Measurements from ENCODE around the gene LRP1B.

Gene LRP1B

DNA sequence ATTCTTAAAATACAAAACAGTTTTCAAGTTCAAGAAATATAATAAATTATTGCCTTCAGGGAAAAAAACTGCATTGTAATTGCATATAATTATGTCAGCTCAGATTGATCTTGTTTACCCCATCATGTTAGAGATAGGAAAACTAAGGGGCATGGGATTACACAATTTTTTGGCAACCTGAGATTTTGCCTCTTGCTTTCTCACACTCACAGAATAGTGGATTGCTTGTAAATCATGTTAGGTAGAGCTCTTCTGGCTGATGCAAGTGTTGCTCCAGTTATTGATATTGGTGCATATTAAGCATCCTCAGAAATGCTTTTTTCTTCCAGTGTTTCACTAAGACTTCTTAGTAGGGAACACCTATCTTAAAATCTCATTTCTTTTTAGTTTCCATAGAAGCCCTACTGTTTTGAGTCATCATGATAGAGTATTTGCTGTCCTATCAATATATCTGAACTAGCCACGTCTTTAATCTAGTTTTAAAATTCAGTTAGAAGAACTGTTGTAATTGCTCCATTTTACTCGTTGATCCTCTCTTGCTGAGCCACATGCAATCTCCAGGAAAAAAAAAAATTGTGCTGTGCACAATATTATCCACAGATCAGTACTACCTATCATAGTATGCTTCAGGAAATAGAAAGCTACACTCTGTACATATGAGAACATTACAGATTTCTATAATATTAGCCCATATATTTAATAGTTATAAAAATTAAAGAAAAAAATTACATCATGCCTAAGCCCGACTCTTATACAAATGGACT, 393.1 kb downstream of the LRP1B start:
- no peak for DNase-seq

DNA sequence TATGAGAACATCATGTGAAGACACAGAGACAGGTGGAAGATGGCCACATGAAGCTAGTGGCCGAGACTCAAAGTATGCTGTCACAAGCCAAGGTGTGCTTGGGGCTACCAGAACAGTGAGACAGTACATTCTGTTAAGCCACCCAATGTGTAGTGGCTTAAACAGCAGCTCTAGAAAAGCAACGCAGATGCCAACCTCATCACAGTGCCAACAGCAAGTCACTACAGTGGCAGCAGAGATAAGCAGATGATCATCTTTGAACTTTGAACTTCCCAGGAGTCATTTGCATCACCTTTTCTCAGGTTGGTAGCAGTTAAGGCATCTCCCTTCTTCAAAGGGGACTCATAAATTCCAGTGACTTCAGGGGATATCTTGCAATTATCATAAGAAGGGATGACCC, 394.4 kb downstream of the LRP1B start:
- DNase-seq, result no peak

DNA sequence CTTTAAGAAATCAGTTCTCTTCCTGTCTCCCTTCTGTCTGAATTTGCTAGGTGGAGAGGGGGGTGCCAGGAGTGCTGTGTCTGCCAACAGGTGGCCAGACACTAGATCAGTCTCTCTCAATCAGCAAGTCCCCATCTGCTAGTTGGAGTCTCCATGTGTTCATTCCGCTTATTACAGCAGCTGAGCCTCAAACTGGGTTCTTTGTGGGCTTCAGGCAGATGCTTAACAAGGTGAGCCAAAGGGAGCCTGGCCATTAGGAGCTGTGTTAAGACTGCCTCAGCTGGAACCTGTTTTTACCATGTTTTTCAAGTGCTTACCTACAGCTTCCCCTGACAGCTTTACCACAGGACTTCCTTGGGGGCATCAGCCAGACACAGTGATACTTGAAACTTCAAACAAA, 401.9 kb downstream of the LRP1B start:
- DNase-seq, result no peak

DNA sequence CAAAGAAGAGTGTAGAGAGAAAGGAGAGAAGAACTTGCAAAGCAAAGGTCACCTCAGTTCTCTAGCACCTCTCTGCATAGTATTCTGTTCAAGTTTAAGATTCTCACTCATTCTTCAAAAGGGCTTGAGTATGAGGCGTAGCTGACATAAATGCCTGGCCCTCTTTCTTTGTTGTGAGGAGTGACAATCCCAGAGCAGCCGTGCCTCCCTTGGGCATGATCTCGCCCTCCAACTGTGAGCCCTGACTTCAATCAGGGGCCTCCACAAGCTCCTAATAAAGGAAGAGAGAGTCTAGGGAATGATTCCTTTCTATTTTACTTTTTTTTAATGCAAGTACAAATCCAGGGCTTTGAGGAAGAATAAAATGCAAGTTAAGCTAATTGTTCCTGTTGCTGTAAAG, 402.7 kb downstream of the LRP1B start:
- DNase-seq, result no peak

DNA sequence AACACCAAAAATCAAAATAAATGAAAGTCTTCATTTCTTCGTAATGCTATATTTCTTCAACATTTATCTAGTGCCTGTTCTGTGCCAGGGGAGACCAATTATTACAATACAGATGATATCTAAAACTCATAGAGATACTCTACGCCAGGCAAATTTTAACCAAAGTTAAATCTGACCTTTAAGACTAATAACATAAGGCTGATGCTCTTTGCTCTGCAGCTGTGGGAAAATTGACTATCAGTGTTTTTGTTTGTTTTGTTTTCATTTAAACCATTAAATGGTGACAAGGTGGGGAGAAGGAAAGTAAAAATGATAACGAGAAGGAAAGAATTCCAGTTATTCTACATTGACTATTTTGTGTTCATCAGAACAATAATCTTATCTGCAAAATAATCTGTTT, 406.4 kb downstream of the LRP1B start:
- DNase-seq, result no peak

- DNase-seq, result no peak
These were observed 407.0 kb downstream of the LRP1B start for GRCh38 chr2:141723814-141724213.

GRCh38 chr2:141720476-141720875, 410.3 kb downstream of the LRP1B start:
- no peak for DNase-seq

DNA sequence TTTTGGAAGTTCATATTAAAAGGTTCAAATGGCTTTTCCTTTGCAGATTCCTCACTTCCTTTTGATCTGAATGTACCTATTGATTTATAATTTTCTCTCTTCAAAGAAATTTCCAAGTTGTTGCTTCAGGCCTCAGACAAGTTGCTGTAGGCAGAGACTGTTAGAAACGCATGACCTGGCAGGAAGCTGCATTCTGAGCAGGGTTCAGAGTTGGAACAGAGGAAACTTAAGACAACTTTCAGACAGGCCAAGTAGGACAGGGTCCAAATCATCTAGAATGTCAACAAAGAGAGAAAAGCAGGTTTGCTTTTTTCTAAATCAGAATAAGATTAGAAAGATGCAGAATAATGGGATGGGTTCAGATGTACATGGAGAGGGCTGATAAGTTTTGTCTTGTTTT, 416.3 kb downstream of the LRP1B start:
- DNase-seq, result no peak

GRCh38 chr2:141711627-141712026, 419.2 kb downstream of the LRP1B start:
- no peak for DNase-seq

GRCh38 chr2:141710589-141711239, 420.1 kb downstream of the LRP1B start:
- no peak for DNase-seq

DNA sequence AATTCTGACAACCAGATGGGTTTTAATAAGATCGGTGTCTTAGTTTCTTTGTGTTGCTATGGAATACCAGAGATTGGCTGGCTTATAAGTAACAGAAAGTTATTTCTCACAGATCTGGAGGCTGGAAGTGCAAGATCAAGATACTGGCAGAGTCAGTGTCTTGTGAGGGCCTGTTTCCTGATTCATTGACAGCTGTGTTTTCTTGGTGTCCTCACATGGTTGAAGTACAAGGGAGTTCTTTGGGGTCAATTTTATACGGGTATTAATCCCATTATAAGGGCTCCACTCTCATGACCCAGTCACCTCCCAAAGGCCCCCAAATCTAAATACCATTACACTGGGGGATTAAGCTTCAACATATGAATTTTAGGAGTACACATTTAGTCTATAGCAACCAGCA, 421.1 kb downstream of the LRP1B start:
- DNase-seq, result no peak

DNA sequence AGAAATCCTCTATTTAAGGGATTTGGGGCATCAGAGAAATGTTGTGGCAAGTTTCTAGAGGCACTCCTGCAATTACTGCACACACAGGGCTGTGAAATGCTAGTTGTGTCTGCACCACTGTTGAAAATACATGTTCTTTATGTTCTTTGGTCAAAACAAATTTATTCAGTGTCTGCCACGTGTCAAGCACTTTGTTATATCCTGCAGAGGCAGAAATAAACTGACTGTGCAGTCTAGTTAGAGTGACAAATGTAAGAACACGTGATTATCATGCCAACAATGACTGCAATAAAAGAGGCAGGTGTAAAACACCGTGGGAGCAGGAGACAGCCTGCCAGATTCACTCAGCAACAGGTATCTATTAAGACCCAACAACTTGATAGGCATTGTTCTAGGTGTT, 423.3 kb downstream of the LRP1B start:
- DNase-seq, result no peak

GRCh38 chr2:141704541-141704940, 426.3 kb downstream of the LRP1B start:
- no peak for DNase-seq

DNA sequence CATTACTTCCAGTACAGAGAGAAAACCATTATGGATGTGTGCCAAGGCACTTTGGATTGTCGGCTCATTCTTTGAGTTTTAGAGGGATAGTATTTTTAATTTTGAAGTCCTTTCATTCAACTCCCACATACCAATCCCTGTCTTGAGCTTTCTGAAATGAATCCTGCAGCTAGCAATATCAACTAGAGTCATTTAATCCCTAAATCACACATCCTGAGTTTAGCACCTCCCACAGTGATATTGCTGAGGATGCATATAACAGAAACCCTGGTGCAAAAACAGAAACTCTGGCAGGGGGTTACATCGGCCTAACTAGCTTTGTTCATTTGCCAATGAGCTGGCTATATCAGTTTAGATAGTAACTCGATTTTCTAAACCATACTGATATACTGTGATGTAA, 427.3 kb downstream of the LRP1B start:
- DNase-seq, result no peak

- DNase-seq, result no peak
These were observed 429.2 kb downstream of the LRP1B start for GRCh38 chr2:141701618-141702017.

- DNase-seq, result no peak
These were observed 431.2 kb downstream of the LRP1B start for GRCh38 chr2:141699573-141699972.

- DNase-seq, result no peak
These were observed 432.3 kb downstream of the LRP1B start for GRCh38 chr2:141698500-141698899.

DNA sequence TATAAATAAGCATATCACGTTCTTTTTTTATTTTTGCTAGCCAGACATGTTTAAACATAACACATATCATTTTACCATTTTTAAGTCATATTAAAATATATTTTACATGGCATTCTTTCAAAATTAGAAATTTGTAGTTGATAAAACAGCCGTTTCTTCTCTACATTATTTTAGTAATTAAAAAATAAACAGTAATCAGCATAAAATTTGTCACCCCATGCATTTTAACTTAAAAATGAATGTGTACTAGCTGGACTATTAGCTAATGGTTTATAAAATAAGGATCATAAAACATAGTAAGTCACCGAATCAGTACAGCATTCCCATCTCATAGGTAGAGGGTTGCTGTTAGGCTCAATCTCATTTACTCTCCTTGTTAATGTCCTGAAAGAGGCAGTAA, 433.8 kb downstream of the LRP1B start:
- no peak for DNase-seq

GRCh38 chr2:141694180-141694579, 436.6 kb downstream of the LRP1B start:
- no peak for DNase-seq

GRCh38 chr2:141692829-141693228, 438.0 kb downstream of the LRP1B start:
- DNase-seq, result no peak

GRCh38 chr2:141676139-141676538, 454.7 kb downstream of the LRP1B start:
- DNase-seq, result no peak

- DNase-seq, result no peak
These were observed 464.6 kb downstream of the LRP1B start for GRCh38 chr2:141666191-141666590.

DNA sequence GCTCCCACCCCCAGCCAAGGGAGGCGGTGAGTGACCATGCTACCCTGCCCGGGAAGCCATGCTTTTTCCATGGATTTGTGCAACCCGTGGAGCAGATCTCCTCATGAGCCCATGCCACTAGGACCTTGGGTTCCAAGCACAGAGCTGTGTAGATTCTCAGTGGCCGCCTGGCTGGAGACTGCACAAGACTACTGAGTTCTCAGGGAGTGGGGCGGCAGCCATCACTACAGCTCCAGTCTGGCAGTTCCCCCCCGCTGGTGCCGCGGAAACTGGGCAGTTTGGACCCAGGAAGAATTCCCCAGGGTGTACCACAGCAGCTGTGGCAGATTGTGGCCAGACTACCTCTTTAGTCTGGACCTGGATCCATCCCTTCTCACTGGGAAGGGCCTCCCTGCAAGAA, 470.6 kb downstream of the LRP1B start:
- no peak for DNase-seq

DNA sequence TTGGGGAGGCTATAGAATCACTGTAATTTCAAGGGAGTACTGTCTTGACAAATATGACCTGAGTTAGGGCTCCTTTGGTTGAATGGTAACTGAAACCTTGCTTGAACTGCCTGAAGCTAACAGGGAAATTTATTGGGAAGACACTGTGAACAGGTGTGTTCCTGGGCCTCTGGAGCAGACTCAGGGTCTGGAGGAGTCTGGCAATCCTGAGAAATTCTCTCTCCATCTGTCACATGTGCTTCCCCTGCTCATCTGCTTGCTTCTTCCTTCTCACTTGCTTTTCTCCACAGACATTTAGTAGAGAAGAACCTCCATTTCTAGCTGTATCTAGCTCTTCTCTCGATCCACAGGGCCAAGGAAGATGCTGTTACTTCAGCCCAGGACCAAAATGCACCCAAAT, 476.5 kb downstream of the LRP1B start:
- no peak for DNase-seq

- no peak for DNase-seq
These were observed 477.6 kb downstream of the LRP1B start for GRCh38 chr2:141653184-141653583.

All from MV-4-11 (cell line).